NOMO-1 treated with DMSO at 0.1 percent for 48 hours (cell line): ENCODE data around the gene ZFAND3.
A peak's percentile ranks its signal among the peaks of the same experiment; 100 is the strongest.

ENCODE experiments used
- DNase-seq: peaks from one replicate; lab custom pipeline; 2025; ENCODE audit not compliant: unreplicated experiment; lab: John Stamatoyannopoulos, UW

The ZFAND3 gene

DNA sequence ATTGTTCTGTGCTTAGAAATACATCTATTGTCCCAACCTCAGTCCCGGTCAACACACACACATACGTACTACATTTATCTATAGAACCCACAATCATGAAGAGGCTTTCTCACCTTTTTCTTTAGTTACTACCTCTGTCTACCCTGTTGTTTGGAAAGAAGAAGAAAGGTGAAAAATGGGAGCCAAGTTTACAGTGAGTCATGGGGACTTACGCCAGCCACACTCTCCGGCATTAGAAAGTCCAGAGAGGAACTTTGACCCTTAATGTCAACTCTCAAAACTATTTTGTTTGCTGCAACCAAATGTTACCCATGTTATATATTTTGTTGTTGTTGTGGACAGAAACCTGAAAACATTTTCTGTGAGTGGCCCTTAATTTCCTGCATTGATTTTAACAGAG lies 259.1 kb downstream of the ZFAND3 start:
- no peak for DNase-seq

DNA sequence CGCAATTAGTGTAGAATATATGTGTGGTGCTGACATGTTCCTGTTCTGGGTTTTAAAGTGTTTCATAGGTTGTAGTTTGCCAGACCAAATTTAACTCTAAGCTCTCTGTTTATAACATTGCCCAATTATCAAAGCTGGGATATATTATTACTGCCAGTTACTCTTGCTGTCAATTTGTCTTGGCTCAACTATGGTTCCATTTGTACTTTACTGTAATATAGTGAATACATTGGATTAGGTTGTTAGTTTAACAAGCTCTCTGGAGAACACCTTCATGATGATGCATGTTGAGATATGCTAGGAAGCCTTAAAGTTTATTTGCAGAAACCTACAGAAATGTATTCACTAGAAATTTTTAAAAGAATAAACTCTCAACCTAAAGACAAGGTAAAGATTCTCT lies 259.6 kb downstream of the ZFAND3 start:
- no peak for DNase-seq

GRCh38 chr6:38079537-38079936 lies 260.0 kb downstream of the ZFAND3 start:
- no peak for DNase-seq

- no peak for DNase-seq
These were observed 260.8 kb downstream of the ZFAND3 start for GRCh38 chr6:38080360-38080759.

DNA sequence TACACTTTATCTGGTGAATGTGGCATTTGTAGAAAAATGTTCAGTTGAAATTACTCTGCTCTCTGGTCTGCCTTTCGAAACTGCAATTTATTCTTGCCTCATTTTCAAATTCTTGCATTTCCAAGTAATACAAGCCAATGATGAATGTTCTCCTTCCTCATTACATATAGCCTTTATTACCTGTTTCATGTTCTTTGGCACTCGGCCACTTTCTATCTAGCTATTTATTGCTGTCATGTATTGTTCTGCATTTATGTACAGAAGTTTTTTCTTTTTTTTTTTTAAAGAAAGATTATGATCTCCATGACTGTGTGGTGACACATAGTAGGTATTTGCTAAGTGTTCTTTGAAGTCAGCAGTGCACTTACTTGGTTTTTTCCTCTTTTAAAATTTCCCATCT lies 261.4 kb downstream of the ZFAND3 start:
- DNase-seq, result peak; percentile 83

DNA sequence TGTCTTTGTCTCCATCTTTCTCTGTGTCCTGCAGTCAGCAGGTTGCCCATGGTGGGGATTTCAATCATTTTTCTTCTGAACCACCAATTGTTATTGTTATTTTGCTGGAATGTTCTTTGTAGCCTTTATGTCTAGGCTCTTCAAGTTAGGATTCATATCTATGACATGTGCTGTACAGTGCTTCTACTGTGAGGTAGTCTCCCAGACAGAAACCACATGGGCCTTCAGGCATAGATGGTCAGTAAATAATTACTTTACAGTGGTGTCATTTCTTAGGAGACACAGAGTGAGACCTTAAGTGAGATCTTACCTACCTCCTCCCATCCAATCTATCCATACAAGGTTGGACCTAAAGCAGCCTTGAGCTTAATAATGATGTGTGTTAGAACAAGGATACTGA lies 265.5 kb downstream of the ZFAND3 start:
- DNase-seq, result no peak

- DNase-seq, result no peak
These were observed 266.8 kb downstream of the ZFAND3 start for GRCh38 chr6:38086346-38086745.

DNA sequence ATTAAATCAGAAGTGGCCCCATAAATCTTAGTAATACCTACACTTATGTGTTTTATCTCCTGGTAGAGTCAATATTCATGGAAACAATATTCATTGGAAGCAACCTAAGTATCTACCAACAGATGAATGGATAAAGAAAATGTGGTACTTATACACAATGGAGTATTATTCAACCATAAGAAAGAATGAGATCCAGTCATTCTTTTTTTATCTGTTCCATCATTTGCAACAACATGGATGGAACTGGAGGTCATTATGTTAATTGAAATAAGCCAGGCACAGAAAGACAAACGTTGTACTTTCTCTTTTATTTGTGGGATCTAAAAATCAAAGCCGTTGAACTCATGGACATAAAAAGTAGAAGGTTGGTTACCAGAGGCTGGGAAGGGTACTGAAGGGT lies 268.5 kb downstream of the ZFAND3 start:
- no peak for DNase-seq

- no peak for DNase-seq
These were observed 269.3 kb downstream of the ZFAND3 start for GRCh38 chr6:38088829-38089228.

DNA sequence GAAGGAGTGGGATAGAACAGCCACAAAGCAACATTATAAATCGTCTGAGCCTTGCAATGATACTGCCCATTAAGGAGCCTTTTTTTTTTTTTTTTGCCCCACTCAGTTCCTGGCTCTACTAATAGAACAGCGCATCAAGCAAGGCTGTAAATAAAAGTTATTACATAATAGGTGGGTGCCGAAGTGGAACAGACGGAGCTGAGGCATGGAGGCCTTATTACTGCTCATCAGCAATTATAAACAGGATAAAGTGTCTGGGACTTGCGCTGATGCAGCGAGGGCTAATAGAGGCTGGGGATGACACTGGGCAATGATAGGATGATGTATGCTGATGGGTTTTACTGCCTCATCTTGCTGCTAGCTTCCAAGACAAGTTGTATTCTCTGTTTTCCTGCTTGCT lies 272.1 kb downstream of the ZFAND3 start:
- DNase-seq, result no peak

DNA sequence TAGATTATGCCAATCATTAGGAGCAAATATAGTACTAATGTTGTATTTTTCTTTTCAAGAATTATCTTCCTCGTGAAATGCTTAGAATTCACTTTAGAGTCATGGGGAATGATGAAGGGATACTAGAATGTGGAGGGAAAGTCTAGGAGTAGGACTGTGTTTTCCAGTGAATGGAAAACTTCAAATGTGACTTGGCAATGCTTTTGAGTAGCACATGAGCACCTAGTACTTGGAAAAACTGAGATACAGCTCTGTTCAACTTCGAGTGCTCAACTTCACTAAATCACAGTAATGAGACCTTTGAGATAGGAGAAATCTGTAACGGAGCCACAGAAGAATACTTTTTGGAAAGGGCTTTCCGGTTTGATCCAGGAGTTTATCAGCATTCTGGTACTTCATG lies 272.9 kb downstream of the ZFAND3 start:
- no peak for DNase-seq

- no peak for DNase-seq
These were observed 273.4 kb downstream of the ZFAND3 start for GRCh38 chr6:38092964-38093363.

GRCh38 chr6:38095054-38095453 lies 275.5 kb downstream of the ZFAND3 start:
- DNase-seq, result no peak

GRCh38 chr6:38099221-38099620 lies 279.7 kb downstream of the ZFAND3 start:
- no peak for DNase-seq

DNA sequence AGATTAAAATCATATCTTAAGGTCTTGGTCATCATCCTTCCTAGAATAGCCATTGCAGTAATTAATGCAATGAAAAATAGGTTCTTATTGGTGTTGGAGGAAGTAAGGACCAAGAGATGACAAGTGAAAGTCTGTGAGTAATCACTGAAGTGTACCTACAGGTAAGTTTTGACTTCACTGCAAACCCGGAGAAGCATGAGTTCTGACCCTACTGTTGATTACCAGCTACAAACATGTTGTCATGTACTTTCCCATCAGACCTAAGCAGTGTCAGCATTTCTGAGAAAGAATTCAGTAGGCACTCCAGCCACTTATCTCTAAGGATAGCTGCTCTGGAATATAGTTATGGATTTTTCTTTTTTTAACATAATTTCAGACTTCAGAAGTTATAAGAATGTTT lies 280.9 kb downstream of the ZFAND3 start:
- no peak for DNase-seq

GRCh38 chr6:38103921-38104320 lies 284.4 kb downstream of the ZFAND3 start:
- DNase-seq, result no peak

DNA sequence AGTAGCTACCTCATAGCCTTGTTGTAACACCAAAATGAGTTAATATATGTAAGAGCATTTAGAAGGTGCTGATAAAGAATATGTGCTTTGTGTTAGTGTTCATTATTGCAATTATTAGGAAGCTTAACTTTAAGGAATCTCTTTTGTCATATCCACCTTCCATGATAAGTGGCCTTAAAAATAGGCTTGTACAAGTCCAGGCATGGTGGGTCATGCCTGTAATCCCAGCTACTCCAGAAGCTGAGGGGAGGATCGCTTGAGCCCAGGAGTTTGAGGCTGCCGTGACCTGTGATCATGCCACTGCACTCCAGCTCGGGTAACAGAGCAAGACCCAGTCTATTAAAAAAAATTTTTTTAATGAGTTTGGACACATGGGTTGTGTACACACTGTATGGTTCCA lies 285.5 kb downstream of the ZFAND3 start:
- no peak for DNase-seq

- no peak for DNase-seq
These were observed 287.5 kb downstream of the ZFAND3 start for GRCh38 chr6:38107073-38107472.

- no peak for DNase-seq
These were observed 291.0 kb downstream of the ZFAND3 start for GRCh38 chr6:38110481-38110971.

DNA sequence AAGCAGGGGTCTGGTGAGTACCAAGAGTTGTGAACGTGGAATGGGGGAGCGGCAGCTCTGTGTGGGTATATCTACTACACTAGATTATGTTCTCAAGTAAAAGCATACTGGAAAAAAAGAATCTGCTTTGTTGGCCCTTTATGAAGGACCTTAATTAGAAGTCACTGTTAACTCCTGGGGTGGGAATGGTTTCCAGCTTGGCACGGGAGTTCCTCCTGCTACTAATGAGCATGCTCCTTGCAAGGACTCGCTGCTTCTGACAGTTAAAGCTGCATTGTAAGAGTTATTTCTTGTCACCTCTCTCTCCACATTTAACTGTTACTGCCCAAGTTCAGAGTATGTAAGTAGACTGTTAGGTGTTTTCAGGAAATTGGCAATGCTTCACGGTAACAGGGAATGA lies 292.7 kb downstream of the ZFAND3 start:
- no peak for DNase-seq

DNA sequence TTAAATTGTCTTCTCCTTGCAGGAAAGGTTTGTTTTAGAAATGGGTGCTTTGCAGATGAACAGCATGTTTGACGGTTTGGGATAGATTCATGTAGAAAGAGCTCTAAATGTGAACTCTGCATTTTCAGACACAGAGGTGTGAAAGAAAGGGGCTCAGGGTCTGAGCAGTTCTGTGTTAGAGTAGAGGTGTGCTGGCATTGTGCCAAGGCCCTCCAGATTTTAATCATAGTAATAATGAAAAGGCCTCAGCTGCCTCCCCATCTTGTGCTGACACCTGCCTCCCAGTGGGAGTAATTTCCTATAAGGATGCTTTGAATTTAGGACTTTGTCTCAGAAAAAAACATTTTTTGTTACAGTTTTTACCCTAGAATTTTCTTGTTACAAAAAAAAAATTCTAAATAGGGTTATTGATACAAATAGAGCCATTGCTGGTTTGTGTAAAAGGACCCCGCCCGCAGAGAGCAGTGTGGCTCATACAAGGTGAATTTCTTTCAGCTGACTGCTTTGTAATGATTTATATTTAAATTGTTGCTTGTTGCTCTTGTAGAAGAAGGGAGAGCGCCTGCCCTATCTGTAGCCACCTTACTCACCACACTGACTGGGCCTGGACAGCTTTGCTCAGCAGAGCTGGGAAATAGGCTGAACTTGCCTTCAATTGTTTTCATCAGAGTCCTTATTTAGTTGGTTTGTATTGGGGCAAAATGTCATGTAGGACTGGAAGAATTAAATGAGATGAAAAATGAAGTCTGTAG lies 294.5 kb downstream of the ZFAND3 start:
- DNase-seq, result no peak

DNA sequence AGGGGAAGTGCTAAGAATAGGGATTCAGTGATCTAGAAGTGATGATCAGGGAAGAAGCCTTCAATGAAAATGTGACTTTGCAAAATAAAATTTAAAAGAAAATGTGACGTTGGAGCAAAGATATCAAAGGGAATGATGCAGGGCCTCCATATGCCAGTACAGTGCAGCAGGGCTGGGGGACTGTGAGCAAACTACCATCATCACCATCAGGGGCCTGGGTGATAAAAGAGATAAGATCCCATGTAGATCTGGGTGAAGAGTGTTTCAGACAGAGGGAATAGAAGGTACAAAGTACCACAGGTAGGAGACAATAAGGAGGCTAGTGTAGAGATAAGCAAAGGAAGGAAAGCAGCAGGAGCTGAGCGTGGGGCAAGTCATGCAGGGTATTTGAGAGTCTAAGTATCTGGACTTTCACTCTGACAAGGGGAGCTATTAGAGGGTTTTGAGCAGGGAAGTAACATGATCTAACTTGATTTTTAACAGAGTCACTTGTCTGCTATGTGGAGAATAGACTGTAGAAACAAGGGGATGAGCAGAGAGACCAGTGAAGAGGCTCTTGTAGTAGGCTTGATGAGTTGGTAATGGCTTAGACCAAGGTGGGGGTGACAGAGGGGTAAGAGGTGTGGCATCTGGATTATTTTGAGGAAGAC lies 295.6 kb downstream of the ZFAND3 start:
- no peak for DNase-seq

GRCh38 chr6:38115626-38116008 lies 296.1 kb downstream of the ZFAND3 start:
- DNase-seq, result no peak
